Lower leg skin (tissue), 4 donors: ENCODE results near the gene ASB1. TPM values are rescaled to one million over a fixed set of nuclear protein-coding genes. Genes with fewer than 3 reads are reported as not detected.

Source experiments
- DNase-seq, 2 donors: peaks; one replicate each; pipeline ENCODE4 v3.0.0-alpha.2; 2019; ENCODE audit warnings: low spot score in 2 of 2
- H3K4me3 ChIP-seq: fragments of 200-600 bp; sonication (generic); 2 replicates; pipeline ENCODE4 v1.5.1; 2017; ENCODE audit warnings: mild to moderate bottlenecking, low read depth; ENCODE audit not compliant: poor library complexity, severe bottlenecking
- CTCF ChIP-seq, 3 donors: fragments of 450-650 bp; IDR thresholded peaks; one replicate each; pipeline ENCODE4 v1.5.1; 2016; ENCODE audit warnings: antibody characterized with exemption in 3 of 3, mild to moderate bottlenecking in 3 of 3, moderate library complexity in 2 of 3
- POLR2A ChIP-seq, 2 donors: fragments of 450-650 bp; IDR thresholded peaks; one replicate each; pipeline ENCODE4 v1.6.1; 2016 to 2017; ENCODE audit warnings: antibody characterized with exemption in 2 of 2, mild to moderate bottlenecking in 1 of 2, moderate library complexity in 1 of 2
- WGBS, 2 donors: methylation state at CpG; one replicate each; pipeline ENCODE4 v1.1.5; 2018; 5-methylcytosine and 5-hydroxymethylcytosine counted together
- intact Hi-C: fragments of 100-400 bp; cut with DNase I; formaldehyde crosslinking; loops from one replicate; pipeline ENCODE4 v1.15.0; 2023; ENCODE audit warnings: low total_unique reads
- total RNA-seq, 4 donors: library from RNA; depleted of rRNA; stranded (reverse); fragments of >200 nt; gene quantifications; one replicate each; pipeline ENCODE4 v1.1.0, GENCODE V29; 2016

Gene ASB1
- total RNA-seq, 4 donors from 2014 or later = 16.6 to 32.9 (median 21.0) TPM

DNA sequence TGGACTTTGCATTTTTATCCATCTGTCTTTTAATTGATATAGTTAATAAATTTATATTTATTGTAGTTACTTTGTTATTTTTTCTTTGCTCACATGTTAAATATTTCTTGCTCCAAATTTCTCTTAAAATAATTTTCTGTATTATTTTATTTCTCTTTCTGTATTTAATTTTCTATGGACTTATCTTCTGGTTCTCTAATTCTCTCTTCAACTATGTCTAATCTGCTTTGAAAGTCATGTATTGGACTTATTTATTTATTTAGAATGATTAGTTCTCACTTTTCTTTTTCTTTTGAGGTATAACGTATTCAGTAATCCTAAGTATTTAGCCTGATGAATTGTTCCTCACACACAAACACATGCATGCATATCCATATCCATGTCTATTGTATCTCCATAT, 53.1 kb downstream of the ASB1 start:
- WGBS, 2 donors = 92 to 95% methylated on average over 1 of the region's 1 CpG
- intact Hi-C loops = no loop called here
- DNase-seq = no peak
- no peak overlapping the region for H3K4me3 ChIP-seq
- no peak for TF ChIP-seq POLR2A (IDR thresholded peaks at IDR 0.05)
- TF ChIP-seq CTCF (IDR thresholded peaks at IDR 0.05) = no peak

DNA sequence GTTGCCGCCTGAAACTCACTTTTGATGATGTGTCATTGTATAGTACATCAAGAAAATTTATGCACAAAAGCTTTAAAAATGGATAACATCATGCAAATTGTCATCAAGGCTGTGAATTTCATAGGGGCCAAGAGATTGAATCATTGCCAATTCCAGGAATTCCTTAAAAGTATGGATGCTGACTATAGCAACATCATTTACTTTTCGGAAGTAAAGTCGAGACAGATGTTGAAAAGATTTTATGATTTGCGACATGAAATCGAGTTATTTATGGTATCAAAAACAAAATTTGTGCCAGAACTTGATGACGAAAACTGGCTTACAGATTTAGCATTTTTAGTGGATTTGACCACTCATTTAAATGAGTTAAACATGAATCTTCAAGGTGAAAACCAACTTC, 56.3 kb downstream of the ASB1 start:
- no peak for DNase-seq
- intact Hi-C loops = no loop called here
- H3K4me3 ChIP-seq = no peak overlapping the region
- TF ChIP-seq CTCF (IDR thresholded peaks at IDR 0.05) (no peak), POLR2A (IDR thresholded peaks at IDR 0.05) (no peak)
- 48 to 61% methylated on average over 6 of the region's 6 CpGs for WGBS, 2 donors

- TF ChIP-seq CTCF (IDR thresholded peaks at IDR 0.05) (no peak), POLR2A (IDR thresholded peaks at IDR 0.05) (no peak)
- no peak overlapping the region for H3K4me3 ChIP-seq
- WGBS, 2 donors = 69 to 74% methylated on average over 8 of the region's 8 CpGs
- intact Hi-C loops = no loop called here
- no peak for DNase-seq
Measured at GRCh38 chr2:238483656-238484055, 56.9 kb downstream of the ASB1 start.

GRCh38 chr2:238484522-238485452, 58.1 kb downstream of the ASB1 start:
- no peak for TF ChIP-seq CTCF (IDR thresholded peaks at IDR 0.05)
- TF ChIP-seq POLR2A (IDR thresholded peaks at IDR 0.05) = no peak
- intact Hi-C loops = no loop called here
- no peak overlapping the region for H3K4me3 ChIP-seq
- DNase-seq = peak in 1 of 2 donors; percentile 48
- 94% methylated on average over 23 of the region's 23 CpGs for WGBS, 2 donors

- TF ChIP-seq CTCF (IDR thresholded peaks at IDR 0.05) (peak in 1 of 3 donors; percentile 11), POLR2A (IDR thresholded peaks at IDR 0.05) (no peak)
- H3K4me3 ChIP-seq = no peak overlapping the region
- WGBS, 2 donors = 96 to 100% methylated on average over 5 of the region's 5 CpGs
- DNase-seq = peak in 1 of 2 donors; percentile 42
- intact Hi-C loops = no loop called here
Measured at GRCh38 chr2:238486123-238486848, 59.6 kb downstream of the ASB1 start.
